ENCODE results near the gene RAP1GAP. TPM values are rescaled to one million over a fixed set of nuclear protein-coding genes. Genes with fewer than 3 reads are reported as not detected.

Gene RAP1GAP
- total and polyA plus RNA-seq, 9 of the 15 experiments (the other 6 are each of a cell fraction or from before 2014, with no cell fraction given) = 0.29 to 30.2 (median 19.2) TPM

DNA sequence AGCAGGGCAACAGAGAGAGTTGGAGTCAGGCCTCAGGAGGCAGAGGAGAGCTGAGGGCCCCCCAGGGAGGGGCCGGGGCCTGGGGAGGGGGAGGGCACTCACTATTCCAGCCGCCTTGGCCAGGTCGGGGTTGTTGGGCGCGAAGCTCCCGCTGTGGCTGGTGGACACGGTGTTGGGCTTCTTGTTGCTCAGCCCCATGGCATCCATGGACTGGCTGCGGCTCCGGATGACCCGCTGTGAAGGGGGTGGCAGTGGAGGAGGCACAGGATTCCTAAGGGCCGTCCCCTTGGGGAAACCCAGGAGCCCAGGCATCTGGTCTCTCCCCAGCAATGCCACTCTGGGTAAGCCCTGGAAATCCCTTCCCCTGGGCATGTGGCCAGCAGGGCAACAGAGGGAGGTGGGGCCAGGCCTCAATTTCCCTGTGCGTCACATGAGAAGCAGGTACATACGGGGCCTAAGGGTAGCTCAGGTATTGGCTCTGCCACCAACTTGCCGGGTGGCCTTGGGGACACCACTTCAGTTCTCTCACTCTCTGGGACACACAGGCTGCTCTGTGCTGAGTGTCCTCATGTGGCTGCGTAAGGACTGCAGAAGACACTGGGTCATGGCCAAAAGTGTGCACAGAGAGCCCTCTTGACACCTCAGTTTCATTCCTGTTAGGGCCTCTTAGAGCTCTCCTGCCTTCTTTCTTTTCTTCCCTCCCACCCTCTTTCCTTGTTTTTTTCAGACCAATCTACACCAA, 63.0 kb downstream of the RAP1GAP start:
- POLR2A ChIA-PET = interaction anchor here (0.6 to 0.8 kb wide), 2 partner anchors 10 to 29 kb away, joined by 3 read pairs; no protein-coding TSS in a partner anchor
- FAIRE-seq = no peak
- BruUV-seq (replicated peaks) = no TSS peak
- no peaks in the 10 kb centered on the region for H3K9me3 ChIP-seq (replicated peaks; ENCODE audit: control insufficient read depth, insufficient read depth, low read depth, low read length)
- peaks cover 30% of the 10 kb centered on the region; the same call in 2 of the 3 replicates for H3K36me3 ChIP-seq (ENCODE audit: control insufficient read depth, insufficient read depth, low read length)
- H3K79me2 ChIP-seq (ENCODE audit: control insufficient read depth, insufficient read depth, low read length) = no peaks in the 10 kb centered on the region
- no peaks in the 10 kb centered on the region for H3K27me3 ChIP-seq (ENCODE audit: control insufficient read depth in 2 of 2, insufficient read depth in 2 of 2, low read length in 2 of 2)
- no peak overlapping the region for H3K27ac ChIP-seq (ENCODE audit: extremely low read depth, low read depth, low read length)
- in situ Hi-C loops (cut with MboI) = no loop called here
- DNase-seq (ENCODE audit: extremely low read depth in 1 of 4, low spot score in 3 of 4) = no peak
- ATAC-seq = no peak
- H4K20me1 ChIP-seq (replicated peaks; ENCODE audit: control insufficient read depth, insufficient read depth, low read length) = no peaks in the 10 kb centered on the region
- no peak overlapping the region for H3K4me2 ChIP-seq (ENCODE audit: insufficient read depth, low read length)
- CTCF ChIA-PET (ENCODE audit: low intra/inter-chr PET ratio) = no interaction called here
- no peak overlapping the region for H3K4me3 ChIP-seq
- intact Hi-C loops (cut with micrococcal nuclease) = no loop called here
- H2AFZ ChIP-seq (ENCODE audit: low read depth, low read length) = no peak overlapping the region
- 80% methylated on average over 12 of the region's 15 CpGs for WGBS (ENCODE audit: insufficient coverage, low coverage, missing lambda C conversion rate)
- peak overlapping the region in 1 of 2 experiments; percentile 76; a peak in 2 of 4 replicates for H3K9ac ChIP-seq (ENCODE audit: insufficient read depth in 1 of 2, low read depth in 2 of 2, low read length in 2 of 2)
- peaks cover 33 to 71% of the 10 kb centered on the region in 2 experiments for H3K4me1 ChIP-seq (replicated peaks in 1 of 2; ENCODE audit: control insufficient read depth in 2 of 2, insufficient read depth in 2 of 2, low read length in 2 of 2)
- peaks cover 10% of the 10 kb centered on the region for H3K9me1 ChIP-seq (ENCODE audit: control insufficient read depth, insufficient read depth, low read length)
- TF ChIP-seq WHSC1 (IDR thresholded peaks at IDR 0.05; ENCODE audit: low read length) (peak; percentile 19), POLR2G (IDR thresholded peaks at IDR 0.05; ENCODE audit: low read depth, low read length) (peak; percentile 42; the same call in 1 of the 2 replicates), ZNF23 (CRISPR knock-in tag; IDR thresholded peaks at IDR 0.05) (no peak)

DNA sequence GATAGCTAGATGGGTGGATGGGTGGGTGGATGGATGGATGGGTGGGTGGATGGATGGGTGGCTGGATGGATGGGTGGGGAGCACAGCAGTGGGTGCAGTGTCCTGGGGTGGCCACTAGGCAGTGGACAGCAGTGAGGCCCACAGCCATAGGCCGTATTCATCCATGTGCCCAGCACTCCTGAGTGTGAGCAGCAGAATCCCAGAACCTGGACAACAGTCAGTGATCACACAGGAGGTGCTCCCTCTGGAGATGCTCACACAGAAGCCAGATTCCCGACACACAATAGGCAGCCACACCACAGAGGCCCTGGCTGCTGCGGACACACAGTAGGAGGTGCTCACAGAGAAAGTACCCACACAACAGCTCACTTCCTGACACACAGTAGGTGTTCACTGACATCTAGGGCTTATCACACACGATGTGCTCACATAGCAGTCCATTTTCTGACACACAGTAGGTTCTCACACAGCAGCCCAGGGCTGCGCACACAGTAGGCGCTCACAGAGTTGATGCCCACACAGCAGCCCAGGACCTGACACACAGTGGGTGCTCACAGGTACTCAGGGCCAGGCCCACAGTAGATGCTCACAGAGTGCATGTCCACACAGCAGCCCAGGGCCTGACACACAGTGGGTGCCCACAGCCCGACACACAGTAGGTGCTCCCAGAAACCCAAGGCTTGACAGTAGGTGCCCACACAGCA, 64.0 kb downstream of the RAP1GAP start:
- no peak overlapping the region for H3K4me2 ChIP-seq (ENCODE audit: insufficient read depth, low read length)
- CTCF ChIA-PET (ENCODE audit: low intra/inter-chr PET ratio) = no interaction called here
- intact Hi-C loops (cut with micrococcal nuclease) = no loop called here
- H3K27ac ChIP-seq (ENCODE audit: extremely low read depth, low read depth, low read length) = no peak overlapping the region; the same call in 2 of the 3 replicates
- H3K9me3 ChIP-seq (replicated peaks; ENCODE audit: control insufficient read depth, insufficient read depth, low read depth, low read length) = no peaks in the 10 kb centered on the region
- ATAC-seq (no peak), FAIRE-seq (no peak), DNase-seq (ENCODE audit: extremely low read depth in 1 of 4, low spot score in 3 of 4) (no peak)
- H4K20me1 ChIP-seq (replicated peaks; ENCODE audit: control insufficient read depth, insufficient read depth, low read length) = no peaks in the 10 kb centered on the region
- H3K36me3 ChIP-seq (ENCODE audit: control insufficient read depth, insufficient read depth, low read length) = peaks cover 24% of the 10 kb centered on the region; the same call in 2 of the 3 replicates
- H3K27me3 ChIP-seq (ENCODE audit: control insufficient read depth in 2 of 2, insufficient read depth in 2 of 2, low read length in 2 of 2) = no peaks in the 10 kb centered on the region
- peaks cover 29 to 69% of the 10 kb centered on the region in 2 experiments for H3K4me1 ChIP-seq (replicated peaks in 1 of 2; ENCODE audit: control insufficient read depth in 2 of 2, insufficient read depth in 2 of 2, low read length in 2 of 2)
- no TSS peak for BruUV-seq (replicated peaks)
- H3K4me3 ChIP-seq = no peak overlapping the region
- WGBS (ENCODE audit: insufficient coverage, low coverage, missing lambda C conversion rate) = 82% methylated on average over 7 of the region's 7 CpGs
- no peaks in the 10 kb centered on the region for H3K79me2 ChIP-seq (ENCODE audit: control insufficient read depth, insufficient read depth, low read length)
- in situ Hi-C loops (cut with MboI) = no loop called here
- POLR2A ChIA-PET = no interaction called here
- 0 out of 4 replicates have a peak overlapping the region, but pooled peaks of 1 of the 2 experiments have one; percentile 23 for H3K9ac ChIP-seq (ENCODE audit: insufficient read depth in 1 of 2, low read depth in 2 of 2, low read length in 2 of 2)
- H3K9me1 ChIP-seq (ENCODE audit: control insufficient read depth, insufficient read depth, low read length) = peaks cover 10% of the 10 kb centered on the region
- H2AFZ ChIP-seq (ENCODE audit: low read depth, low read length) = no peak overlapping the region
- no peak for TF ChIP-seq TFAP4 (CRISPR knock-in tag; IDR thresholded peaks at IDR 0.05; ENCODE audit: borderline replicate concordance)
- TF ChIP-seq RAD21 (CRISPR knock-in tag; conservative IDR thresholded peaks at IDR 0.05 in 1 of 2, IDR thresholded peaks at IDR 0.05 in 1 of 2) = no peak
- TF ChIP-seq HDAC1 (IDR thresholded peaks at IDR 0.05) = peak in 1 of 2 experiments; percentile 82; a peak in 1 of 4 replicates
- TF ChIP-seq CEBPG (CRISPR knock-in tag; IDR thresholded peaks at IDR 0.05) = no peak
- no peak for TF ChIP-seq CEBPG (tag; conservative IDR thresholded peaks at IDR 0.05 in 1 of 2, IDR thresholded peaks at IDR 0.05 in 1 of 2)
- TF ChIP-seq, protein P1, sequence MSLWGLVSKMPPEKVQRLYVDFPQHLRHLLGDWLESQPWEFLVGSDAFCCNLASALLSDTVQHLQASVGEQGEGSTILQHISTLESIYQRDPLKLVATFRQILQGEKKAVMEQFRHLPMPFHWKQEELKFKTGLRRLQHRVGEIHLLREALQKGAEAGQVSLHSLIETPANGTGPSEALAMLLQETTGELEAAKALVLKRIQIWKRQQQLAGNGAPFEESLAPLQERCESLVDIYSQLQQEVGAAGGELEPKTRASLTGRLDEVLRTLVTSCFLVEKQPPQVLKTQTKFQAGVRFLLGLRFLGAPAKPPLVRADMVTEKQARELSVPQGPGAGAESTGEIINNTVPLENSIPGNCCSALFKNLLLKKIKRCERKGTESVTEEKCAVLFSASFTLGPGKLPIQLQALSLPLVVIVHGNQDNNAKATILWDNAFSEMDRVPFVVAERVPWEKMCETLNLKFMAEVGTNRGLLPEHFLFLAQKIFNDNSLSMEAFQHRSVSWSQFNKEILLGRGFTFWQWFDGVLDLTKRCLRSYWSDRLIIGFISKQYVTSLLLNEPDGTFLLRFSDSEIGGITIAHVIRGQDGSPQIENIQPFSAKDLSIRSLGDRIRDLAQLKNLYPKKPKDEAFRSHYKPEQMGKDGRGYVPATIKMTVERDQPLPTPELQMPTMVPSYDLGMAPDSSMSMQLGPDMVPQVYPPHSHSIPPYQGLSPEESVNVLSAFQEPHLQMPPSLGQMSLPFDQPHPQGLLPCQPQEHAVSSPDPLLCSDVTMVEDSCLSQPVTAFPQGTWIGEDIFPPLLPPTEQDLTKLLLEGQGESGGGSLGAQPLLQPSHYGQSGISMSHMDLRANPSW (CRISPR knock-in tag; IDR thresholded peaks at IDR 0.05) = no peak

All from K562 (cell line).